IMR-90 (cell line): ENCODE results near the gene MTX2.

Experiments used
- BHLHE40 ChIP-seq: fragments of 150-350 bp; IDR thresholded peaks from 2 replicates; pipeline ENCODE4 v1.6.1; 2016; ENCODE audit warnings: mild to moderate bottlenecking, low read depth, low read length
- CEBPB ChIP-seq: IDR thresholded peaks from 2 replicates; pipeline ENCODE4 v1.6.1; 2012; ENCODE audit warnings: low read depth, low read length, improper control_type of control experiment
- CHD1 ChIP-seq: IDR thresholded peaks from 2 replicates; pipeline ENCODE4 v1.6.1; 2012; ENCODE audit warnings: low read depth, low read length, improper control_type of control experiment
- POLR2A ChIP-seq: IDR thresholded peaks from 2 replicates; pipeline ENCODE4 v1.6.1; 2012; ENCODE audit warnings: mild to moderate bottlenecking, low read depth, low read length
- TF ChIP-seq, protein P1 (sequence below): conservative IDR thresholded peaks from 2 replicates; pipeline ENCODE4 v1.5.1; 2012; ENCODE audit warnings: mild to moderate bottlenecking, low read depth, low read length, improper control_type of control experiment
- TF ChIP-seq, protein P2 (sequence below): fragments of 150-350 bp; IDR thresholded peaks from 2 replicates; pipeline ENCODE4 v1.6.1; 2017; ENCODE audit warnings: mild to moderate bottlenecking, antibody characterized with exemption, low read length, low read depth

- TF ChIP-seq, protein P1, sequence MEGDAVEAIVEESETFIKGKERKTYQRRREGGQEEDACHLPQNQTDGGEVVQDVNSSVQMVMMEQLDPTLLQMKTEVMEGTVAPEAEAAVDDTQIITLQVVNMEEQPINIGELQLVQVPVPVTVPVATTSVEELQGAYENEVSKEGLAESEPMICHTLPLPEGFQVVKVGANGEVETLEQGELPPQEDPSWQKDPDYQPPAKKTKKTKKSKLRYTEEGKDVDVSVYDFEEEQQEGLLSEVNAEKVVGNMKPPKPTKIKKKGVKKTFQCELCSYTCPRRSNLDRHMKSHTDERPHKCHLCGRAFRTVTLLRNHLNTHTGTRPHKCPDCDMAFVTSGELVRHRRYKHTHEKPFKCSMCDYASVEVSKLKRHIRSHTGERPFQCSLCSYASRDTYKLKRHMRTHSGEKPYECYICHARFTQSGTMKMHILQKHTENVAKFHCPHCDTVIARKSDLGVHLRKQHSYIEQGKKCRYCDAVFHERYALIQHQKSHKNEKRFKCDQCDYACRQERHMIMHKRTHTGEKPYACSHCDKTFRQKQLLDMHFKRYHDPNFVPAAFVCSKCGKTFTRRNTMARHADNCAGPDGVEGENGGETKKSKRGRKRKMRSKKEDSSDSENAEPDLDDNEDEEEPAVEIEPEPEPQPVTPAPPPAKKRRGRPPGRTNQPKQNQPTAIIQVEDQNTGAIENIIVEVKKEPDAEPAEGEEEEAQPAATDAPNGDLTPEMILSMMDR, result no peak
- TF ChIP-seq POLR2A (no peak), CEBPB (no peak), BHLHE40 (no peak), CHD1 (no peak)
- TF ChIP-seq, protein P2, sequence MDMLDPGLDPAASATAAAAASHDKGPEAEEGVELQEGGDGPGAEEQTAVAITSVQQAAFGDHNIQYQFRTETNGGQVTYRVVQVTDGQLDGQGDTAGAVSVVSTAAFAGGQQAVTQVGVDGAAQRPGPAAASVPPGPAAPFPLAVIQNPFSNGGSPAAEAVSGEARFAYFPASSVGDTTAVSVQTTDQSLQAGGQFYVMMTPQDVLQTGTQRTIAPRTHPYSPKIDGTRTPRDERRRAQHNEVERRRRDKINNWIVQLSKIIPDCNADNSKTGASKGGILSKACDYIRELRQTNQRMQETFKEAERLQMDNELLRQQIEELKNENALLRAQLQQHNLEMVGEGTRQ, result no peak
Measured at GRCh38 chr2:176380341-176380740, 111.1 kb downstream of the MTX2 start.
